MV-4-11 (cell line): ENCODE measurements around the gene KLF6.
A peak's percentile ranks its signal among the peaks of the same experiment; 100 is the strongest.

Source experiments
- DNase-seq: peaks from one replicate; lab custom pipeline; 2025; lab: John Stamatoyannopoulos, UW

The KLF6 gene

GRCh38 chr10:3774814-3775695 lies 10.0 kb downstream of the KLF6 start:
- DNase-seq = peak; percentile 32

- no peak for DNase-seq
Measured at GRCh38 chr10:3774018-3774813, 10.8 kb downstream of the KLF6 start.

GRCh38 chr10:3773460-3774017 lies 11.5 kb downstream of the KLF6 start:
- DNase-seq = no peak

GRCh38 chr10:3772361-3773171 lies 12.4 kb downstream of the KLF6 start:
- DNase-seq = no peak

- DNase-seq = no peak
Measured at GRCh38 chr10:3770611-3771110, 14.3 kb downstream of the KLF6 start.

GRCh38 chr10:3769556-3769955 lies 15.5 kb downstream of the KLF6 start:
- peak; percentile 61 for DNase-seq

- DNase-seq = no peak
Measured at GRCh38 chr10:3766046-3766756, 18.8 kb downstream of the KLF6 start.

GRCh38 chr10:3765146-3765545 lies 19.9 kb downstream of the KLF6 start:
- DNase-seq = peak; percentile 37

GRCh38 chr10:3764626-3765112 lies 20.3 kb downstream of the KLF6 start:
- no peak for DNase-seq

GRCh38 chr10:3763852-3764625 lies 21.0 kb downstream of the KLF6 start:
- no peak for DNase-seq

GRCh38 chr10:3763035-3763456 lies 22.0 kb downstream of the KLF6 start:
- DNase-seq = no peak

GRCh38 chr10:3762309-3762708 lies 22.7 kb downstream of the KLF6 start:
- no peak for DNase-seq

GRCh38 chr10:3761904-3762303 lies 23.1 kb downstream of the KLF6 start:
- no peak for DNase-seq

GRCh38 chr10:3761021-3761686 lies 23.9 kb downstream of the KLF6 start:
- peak; percentile 98 for DNase-seq

- DNase-seq = no peak
Measured at GRCh38 chr10:3760083-3760482, 24.9 kb downstream of the KLF6 start.

GRCh38 chr10:3759397-3759796 lies 25.6 kb downstream of the KLF6 start:
- DNase-seq = no peak

- no peak for DNase-seq
Measured at GRCh38 chr10:3758491-3758970, 26.5 kb downstream of the KLF6 start.

GRCh38 chr10:3757638-3758490 lies 27.1 kb downstream of the KLF6 start:
- DNase-seq = no peak
